Motor neuron (in vitro differentiated cells): ENCODE measurements around the gene MAP2K2. TPM values are rescaled to one million over a fixed set of nuclear protein-coding genes. Genes with fewer than 3 reads are reported as not detected.

ENCODE experiments used
- ATAC-seq, 8 experiments: fragments of 200-7000 bp; cut with Tn5 transposase; replicated peaks in 6 of 8; 2 replicates each; pipeline ENCODE4 v1.8.0; 2021; ENCODE audit warnings: mild to moderate bottlenecking in 8 of 8, moderate library complexity in 8 of 8
- H3K27ac ChIP-seq, 2 donors: fragments of 250-450 bp; sonication (Bioruptor Pico); 2 replicates each; pipeline ENCODE4 v1.9.0; 2021; ENCODE audit warnings: antibody characterized with exemption in 2 of 2, mild to moderate bottlenecking in 2 of 2, moderate library complexity in 1 of 2
- H3K4me1 ChIP-seq, 2 donors: fragments of 250-450 bp; sonication (Bioruptor Pico); replicated peaks in 1 of 2; 2 replicates each; pipeline ENCODE4 v1.6.1; 2021; ENCODE audit warnings: antibody characterized with exemption in 2 of 2, mild to moderate bottlenecking in 2 of 2, moderate library complexity in 1 of 2
- H3K4me3 ChIP-seq, 5 donors: fragments of 250-450 bp; sonication (Bioruptor Pico); 2 replicates each; pipeline ENCODE4 v1.9.0; 2021; ENCODE audit warnings: antibody characterized with exemption in 5 of 5, mild to moderate bottlenecking in 5 of 5, moderate library complexity in 4 of 5
- WGBS, 10 experiments: fragments of 450-650 bp; shearing (Covaris generic); methylation state at CpG; one replicate each; pipeline ENCODE4 v1.0.0; 2022; 5-methylcytosine and 5-hydroxymethylcytosine counted together
- in situ Hi-C, 9 experiments: fragments of 400-800 bp; cut with MboI; loops; one replicate each; pipeline ENCODE4 v1.15.0; 2021; ENCODE audit warnings: low sequenced_read_pairs in 9 of 9, low pct_unique_long_range_greater_than_20kb in 2 of 9; ENCODE audit not compliant: unreplicated experiment in 9 of 9
- total RNA-seq, 8 experiments: library from RNA; unstranded; fragments of 300-600 nt; gene quantifications; 2 replicates each; pipeline versions ENCODE4 v1.2.3 to v1.2.4, GENCODE V29; 2022

MAP2K2 gene
- total RNA-seq, 8 experiments from 2014 or later: 77.0 to 159 (median 99.6) TPM

DNA sequence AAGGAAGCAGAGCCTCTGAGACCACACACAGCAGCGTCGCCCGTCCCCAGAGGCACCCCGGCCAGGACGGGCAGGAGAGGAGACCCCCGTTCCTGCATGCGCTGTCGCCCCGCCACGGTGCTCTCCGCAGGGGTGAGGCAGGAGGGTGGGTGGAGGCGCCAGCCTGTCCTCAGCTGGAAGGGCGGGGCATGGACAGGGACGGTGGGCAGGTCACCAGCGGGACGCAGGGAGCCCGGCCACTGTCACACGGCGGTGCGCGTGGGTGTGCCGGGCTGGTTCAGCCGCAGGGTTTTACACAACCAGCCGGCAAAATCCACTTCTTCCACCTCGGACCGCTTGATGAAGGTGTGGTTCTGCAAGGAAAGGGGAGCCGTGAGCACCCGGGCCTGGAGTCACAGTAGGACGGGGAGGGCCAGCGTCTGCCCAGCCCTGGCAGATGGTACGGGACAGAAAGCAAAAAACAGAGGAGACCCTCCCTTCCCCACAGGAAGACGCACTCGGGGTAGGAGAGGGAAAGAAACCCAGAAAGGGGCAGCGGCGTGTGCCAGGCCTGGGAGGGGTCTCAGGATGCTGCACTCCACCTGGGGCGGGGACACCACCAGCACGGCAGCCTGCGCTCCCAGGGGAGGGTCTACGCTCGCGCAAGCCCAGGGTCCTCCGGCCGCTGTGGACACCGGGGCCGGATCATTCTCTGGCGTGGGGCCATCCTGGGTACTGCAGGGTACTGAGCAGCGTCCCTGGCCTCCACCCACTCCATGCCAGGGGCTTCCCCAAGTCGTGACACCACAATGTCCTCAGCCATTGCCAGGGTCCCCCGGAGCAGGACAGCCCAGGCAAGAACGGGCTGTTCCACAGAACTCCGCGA is 33.3 kb downstream of the MAP2K2 start:
- Histone ChIP-seq H3K4me1 (no peaks in the 10 kb centered on the region), H3K4me3 (no peak overlapping the region), H3K27ac (no peak overlapping the region)
- ATAC-seq: peak in 4 of 8 experiments; percentile 9 to 34 (median 23)
- WGBS, 10 experiments: 90 to 100% (median 95%) methylated on average over 2 of the region's 52 CpGs; no CpG with 5 or more reads in 6 of the 10 experiments
- in situ Hi-C loops: no loop called here

DNA sequence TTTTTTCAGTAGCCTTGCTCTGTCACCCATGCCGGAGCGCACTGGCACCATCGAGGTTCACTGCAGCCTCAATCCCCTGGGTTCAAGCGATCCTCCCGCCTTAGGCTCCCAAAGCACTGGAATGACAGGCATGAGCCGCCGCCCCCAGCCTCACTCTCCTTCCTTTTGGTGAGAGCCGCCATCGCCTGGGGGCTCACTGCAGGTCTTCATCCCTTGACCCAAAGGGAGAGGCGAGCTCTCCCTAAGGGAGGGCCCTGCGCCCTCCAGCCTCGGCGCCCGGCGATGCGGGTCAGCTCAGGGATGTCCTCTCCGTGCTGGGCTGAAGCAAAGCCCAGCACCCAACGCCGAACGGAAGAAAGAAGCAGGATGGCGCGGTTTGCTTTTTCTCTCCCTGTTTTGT is 34.0 kb downstream of the MAP2K2 start:
- WGBS, 10 experiments: 100% methylated on average over 2 to 9 of the region's 22 CpGs; no CpG with 5 or more reads in 6 of the 10 experiments
- Histone ChIP-seq H3K4me1 (no peaks in the 10 kb centered on the region), H3K27ac (no peak overlapping the region), H3K4me3 (no peak overlapping the region)
- ATAC-seq: no peak
- in situ Hi-C loops: no loop called here

DNA sequence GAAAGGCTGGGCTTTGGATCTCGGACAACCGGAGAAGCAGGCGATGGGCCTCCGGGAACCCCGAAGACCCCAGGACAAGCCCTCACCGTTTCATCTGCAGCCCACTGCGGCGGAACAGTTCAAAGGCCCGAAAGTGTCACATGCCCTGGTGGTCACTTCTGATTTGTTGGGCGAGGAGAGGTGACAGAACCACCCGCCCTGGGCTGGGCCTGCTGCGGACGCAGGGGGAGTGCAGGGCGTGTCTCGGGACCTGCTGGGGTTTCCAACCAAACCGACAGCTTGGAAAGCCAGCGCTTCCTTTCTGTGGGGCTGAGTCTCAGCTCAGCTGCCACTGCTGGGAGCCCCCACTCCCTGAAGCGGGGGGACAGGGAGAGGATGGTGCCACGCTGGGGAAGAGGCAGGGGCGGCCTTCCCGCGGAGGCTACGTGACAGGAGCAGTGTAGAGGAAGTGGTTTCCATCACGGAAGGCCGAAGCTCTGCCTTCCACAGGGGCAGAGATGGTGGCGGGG is 34.5 kb downstream of the MAP2K2 start:
- no peak overlapping the region for H3K4me3 ChIP-seq
- 100% methylated on average over 1 to 2 of the region's 26 CpGs; no CpG with 5 or more reads in 7 of the 10 experiments for WGBS, 10 experiments
- in situ Hi-C loops: no loop called here
- H3K27ac ChIP-seq: no peak overlapping the region
- H3K4me1 ChIP-seq: no peaks in the 10 kb centered on the region
- no peak for ATAC-seq

DNA sequence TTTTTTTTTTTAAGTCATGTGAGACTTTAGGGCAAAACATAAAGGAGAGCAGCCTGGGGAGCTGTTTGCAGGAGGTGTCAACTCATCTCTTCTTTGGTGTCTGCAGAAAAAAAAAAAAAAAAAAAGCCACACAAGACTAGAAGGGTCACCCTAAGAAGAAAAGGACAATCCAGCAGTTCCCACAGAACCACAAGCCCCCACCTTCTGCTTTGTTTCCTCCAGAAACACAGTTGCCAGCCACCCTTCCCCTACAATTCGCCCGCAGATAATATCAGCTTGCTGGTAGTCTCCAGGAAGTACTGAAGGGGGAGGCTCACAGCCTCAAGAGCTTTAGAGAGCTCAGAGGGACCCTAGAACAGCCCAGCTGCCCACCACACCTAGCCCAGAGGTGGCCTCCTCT is 34.9 kb downstream of the MAP2K2 start:
- 80 to 84% methylated on average over 2 of the region's 2 CpGs; no CpG with 5 or more reads in 8 of the 10 experiments for WGBS, 10 experiments
- no peak for ATAC-seq
- no peak overlapping the region for H3K4me3 ChIP-seq
- in situ Hi-C loops: no loop called here
- H3K27ac ChIP-seq: no peak overlapping the region
- H3K4me1 ChIP-seq: no peaks in the 10 kb centered on the region

DNA sequence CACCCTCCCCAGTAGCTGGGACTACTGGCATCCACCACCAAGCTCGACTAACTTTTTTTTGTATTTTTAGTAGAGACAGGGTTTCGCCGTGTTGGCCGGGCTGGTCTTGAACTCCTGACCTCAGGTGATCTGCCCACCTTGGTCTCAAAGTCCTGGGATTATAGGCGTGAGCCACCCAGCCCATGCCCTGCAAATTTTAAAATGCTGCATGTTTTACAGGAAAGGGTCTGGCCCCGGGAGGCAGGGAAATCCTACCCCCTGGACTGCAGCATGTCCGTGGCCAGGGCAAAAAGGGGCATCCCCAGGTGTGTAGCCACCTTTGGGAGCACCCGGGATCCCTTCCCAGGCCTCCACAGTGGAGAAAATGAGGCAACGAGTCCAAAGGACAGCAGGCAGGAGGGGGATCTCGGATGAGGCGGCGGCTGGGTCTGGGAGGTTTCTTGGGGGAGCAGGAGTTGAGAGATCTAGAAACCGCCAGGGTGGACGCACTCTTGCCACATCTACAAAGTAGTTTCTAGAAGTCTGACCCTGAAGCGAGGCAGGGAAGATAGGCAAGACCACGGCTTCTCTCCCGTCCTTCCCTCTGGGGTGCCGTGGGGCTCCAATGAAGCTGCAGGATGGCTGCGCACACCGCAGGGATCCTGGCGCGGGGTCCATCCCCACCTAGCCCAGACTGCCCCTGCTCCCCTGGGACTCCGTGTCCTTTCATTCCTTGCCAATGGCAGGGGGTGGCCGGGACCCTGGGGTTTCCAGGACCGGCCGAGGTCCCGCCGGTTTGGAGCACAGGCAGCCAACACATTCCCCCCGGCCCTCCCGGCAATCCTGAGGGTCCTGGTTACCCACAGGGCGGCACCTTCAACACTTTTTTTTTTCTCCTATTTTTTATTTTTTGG is 35.9 kb downstream of the MAP2K2 start:
- no peak for ATAC-seq
- no peaks in the 10 kb centered on the region for H3K4me1 ChIP-seq
- H3K27ac ChIP-seq: no peak overlapping the region
- in situ Hi-C loops: no loop called here
- WGBS, 10 experiments: 33 to 100% (median 86%) methylated on average over 1 to 12 of the region's 31 CpGs
- H3K4me3 ChIP-seq: no peak overlapping the region

DNA sequence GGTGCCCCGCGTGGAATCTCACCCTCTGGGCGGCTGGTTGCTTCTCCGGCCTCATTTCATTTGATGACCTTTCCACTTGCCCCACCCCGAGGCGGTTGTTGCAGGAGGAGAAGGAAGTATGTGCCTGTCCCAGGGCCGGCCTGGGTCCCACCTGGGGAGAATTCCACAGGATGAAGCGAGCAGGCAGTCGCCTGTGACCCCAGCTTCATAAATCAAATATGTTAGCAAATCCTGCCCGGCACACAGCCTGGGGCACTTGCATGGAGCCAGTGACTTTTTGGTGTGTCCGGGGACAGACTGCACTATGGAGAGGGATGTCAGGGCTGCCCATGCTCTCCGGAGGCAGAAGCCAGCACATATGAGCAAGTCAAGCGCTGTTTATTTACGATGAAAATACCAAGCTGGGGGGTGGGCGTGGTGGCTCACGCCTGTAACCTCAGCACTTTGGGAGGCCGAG is 37.5 kb downstream of the MAP2K2 start:
- peak in 3 of 8 experiments; percentile 39 to 54 (median 43) for ATAC-seq
- 20 to 83% (median 57%) methylated on average over 1 to 7 of the region's 17 CpGs; no CpG with 5 or more reads in 4 of the 10 experiments for WGBS, 10 experiments
- no peak overlapping the region for H3K27ac ChIP-seq
- no peaks in the 10 kb centered on the region for H3K4me1 ChIP-seq
- in situ Hi-C loops: no loop called here
- no peak overlapping the region for H3K4me3 ChIP-seq

DNA sequence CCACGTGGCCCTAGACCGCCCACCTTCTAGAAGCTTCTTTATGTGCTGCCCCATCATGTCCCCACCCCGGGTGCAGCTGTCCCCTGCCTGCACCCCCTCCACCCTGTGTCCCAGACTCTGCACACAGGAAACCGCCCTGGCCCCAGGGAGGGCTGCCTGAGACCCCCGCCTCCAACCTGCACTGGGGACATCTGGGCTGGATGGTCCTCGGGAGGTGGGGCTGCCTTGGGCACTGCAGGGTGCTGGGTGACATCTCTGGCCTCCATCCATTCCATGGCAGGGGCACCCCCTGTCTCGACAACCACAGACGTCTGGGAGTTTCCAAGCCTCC is 39.4 kb downstream of the MAP2K2 start:
- Histone ChIP-seq H3K27ac (no peak overlapping the region), H3K4me1 (no peaks in the 10 kb centered on the region), H3K4me3 (no peak overlapping the region)
- 100% methylated on average over 1 of the region's 8 CpGs; no CpG with 5 or more reads in 9 of the 10 experiments for WGBS, 10 experiments
- in situ Hi-C loops: no loop called here
- ATAC-seq: peak in 3 of 8 experiments; percentile 9 to 23 (median 14)

DNA sequence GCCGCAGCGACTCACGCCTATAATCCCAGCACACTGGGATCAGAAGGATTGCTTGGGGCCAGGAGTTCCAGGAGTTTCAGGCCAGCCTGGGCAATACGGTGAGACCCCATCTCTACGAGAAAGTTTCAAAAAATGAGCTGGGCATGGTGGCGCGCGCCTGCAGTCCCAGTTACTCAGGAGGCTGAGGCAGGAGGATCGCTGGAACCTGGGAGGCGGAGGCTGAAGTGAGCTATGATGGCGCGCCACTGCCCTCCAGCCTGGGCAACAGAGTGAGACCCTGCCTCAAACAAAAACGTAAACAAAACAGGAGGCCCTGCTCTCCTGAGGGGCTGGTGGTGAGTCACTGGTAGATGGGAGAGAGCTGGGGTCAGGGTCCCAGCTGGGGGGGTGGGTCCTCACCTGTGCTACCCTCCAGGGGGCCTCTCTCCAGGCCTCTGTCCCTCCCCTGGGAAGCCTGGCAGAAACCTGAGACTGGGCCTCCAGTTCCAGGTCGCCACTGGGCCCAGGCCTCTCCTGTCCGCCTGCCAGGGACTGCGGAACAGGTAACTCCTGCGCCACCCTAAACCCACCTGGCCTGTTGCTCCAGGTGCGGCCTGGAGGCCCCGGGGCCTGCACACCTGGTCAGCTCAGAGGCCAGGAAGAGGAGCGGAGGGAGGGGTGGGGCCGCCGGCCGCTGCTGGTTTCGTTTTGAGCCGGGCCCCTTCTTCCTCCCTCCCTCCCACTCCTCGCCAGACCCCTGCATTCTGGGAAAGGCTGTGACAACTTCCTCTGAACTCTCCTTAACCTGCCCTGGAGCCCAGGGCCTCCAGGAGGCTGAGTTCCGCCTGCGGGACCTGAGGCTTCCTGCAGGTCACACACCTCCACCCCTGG is 40.0 kb downstream of the MAP2K2 start:
- in situ Hi-C loops: no loop called here
- ATAC-seq: peak in 5 of 8 experiments; percentile 11 to 31 (median 15)
- no peak overlapping the region for H3K4me3 ChIP-seq
- H3K4me1 ChIP-seq: no peaks in the 10 kb centered on the region
- no peak overlapping the region for H3K27ac ChIP-seq
- 78 to 100% (median 87%) methylated on average over 2 to 15 of the region's 28 CpGs; no CpG with 5 or more reads in 7 of the 10 experiments for WGBS, 10 experiments

DNA sequence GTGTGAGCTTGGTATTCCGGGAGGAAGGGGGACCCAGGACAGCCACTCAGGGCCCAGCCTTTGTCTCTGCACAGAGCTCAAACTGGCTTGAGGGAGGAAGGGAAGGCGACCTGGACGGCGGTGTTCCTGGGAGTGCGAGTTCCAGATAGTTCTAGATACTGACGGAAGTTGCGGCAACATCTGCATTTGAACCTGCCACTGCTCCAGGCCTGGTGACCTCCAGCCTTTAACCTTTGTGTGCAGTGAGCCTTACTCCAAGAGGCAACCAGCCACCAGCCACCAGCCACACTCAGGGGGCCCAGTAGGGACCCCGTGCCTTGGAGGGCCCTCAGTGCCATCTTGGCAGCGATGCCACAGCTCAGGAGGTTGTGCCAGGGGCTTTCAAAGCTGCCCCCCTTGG is 41.8 kb downstream of the MAP2K2 start:
- Histone ChIP-seq H3K27ac (no peak overlapping the region), H3K4me1 (peaks cover 0 to 3% of the 10 kb centered on the region in 2 donors), H3K4me3 (no peak overlapping the region)
- in situ Hi-C loops: no loop called here
- peak in 1 of 8 experiments; percentile 14 for ATAC-seq
- 50 to 93% (median 79%) methylated on average over 2 to 8 of the region's 9 CpGs; no CpG with 5 or more reads in 7 of the 10 experiments for WGBS, 10 experiments

DNA sequence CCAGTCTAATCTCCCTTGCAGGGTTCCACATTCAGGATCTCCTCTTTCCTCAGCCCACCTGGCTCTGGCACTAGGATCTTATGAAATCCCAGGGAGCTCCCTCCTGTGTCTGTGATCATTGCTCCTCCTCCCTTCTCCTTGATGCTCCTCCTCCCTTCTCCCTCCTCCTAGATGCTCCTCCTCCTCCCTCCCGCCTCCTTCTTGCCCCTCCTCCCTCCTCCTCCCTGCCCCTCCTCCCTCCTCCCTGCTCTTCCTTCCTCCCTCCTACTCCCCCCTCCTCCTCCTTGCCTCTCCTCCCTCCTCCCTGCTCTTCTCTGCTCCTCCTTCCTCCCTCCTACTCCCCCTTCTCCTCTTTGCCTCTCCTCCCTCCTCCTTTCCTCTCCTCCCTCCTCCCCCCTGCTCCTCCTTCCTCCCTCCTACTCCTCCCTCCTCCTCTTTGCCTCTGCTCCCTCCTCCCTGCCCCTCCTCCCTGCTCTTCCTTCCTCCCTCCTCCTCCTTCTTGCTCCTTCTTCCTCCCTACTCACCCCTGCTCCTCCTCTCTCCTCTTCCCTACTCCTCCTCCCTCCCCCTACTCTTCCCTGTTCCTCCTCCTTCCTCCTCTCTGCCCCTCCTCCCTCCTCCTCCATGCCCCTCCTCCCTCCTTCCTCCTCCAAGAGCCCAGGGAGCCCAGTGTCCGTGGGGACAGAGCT is 42.3 kb downstream of the MAP2K2 start:
- Histone ChIP-seq H3K4me1 (peaks cover 0 to 3% of the 10 kb centered on the region in 2 donors), H3K4me3 (no peak overlapping the region), H3K27ac (no peak overlapping the region)
- WGBS, 10 experiments: 0% methylated on average over 1 of the region's 2 CpGs; no CpG with 5 or more reads in 9 of the 10 experiments
- in situ Hi-C loops: no loop called here
- ATAC-seq: no peak

DNA sequence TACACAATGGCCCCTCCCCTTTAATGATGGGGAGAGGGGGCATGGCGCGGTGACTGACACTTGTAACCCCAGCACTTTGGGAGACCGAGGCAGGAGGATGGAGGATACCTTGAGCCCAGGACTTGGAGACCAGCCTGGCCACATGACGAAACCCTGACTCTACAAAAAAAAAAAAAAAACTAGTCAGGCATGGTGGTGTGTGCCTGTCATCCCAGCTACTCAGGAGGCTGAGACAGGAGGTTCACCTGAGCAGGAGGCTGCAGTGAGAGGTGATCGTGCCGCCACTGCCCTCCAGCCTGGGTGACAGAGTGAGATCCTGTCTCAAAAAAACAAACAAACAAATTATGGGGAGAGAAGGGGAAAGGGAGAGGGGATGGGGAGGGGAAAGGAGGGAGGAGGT is 43.4 kb downstream of the MAP2K2 start:
- in situ Hi-C loops: no loop called here
- peaks cover 0 to 3% of the 10 kb centered on the region in 2 donors for H3K4me1 ChIP-seq
- no peak for ATAC-seq
- 20 to 100% (median 50%) methylated on average over 1 to 3 of the region's 6 CpGs; no CpG with 5 or more reads in 5 of the 10 experiments for WGBS, 10 experiments
- H3K27ac ChIP-seq: no peak overlapping the region
- no peak overlapping the region for H3K4me3 ChIP-seq
